Subcutaneous adipose tissue (tissue), 4 donors: ENCODE data around the gene LARP6. TPM values are rescaled to one million over a fixed set of nuclear protein-coding genes. Genes with fewer than 3 reads are reported as not detected.

Experiments
- CTCF ChIP-seq: fragments of 450-650 bp; IDR thresholded peaks from one replicate; pipeline ENCODE4 v1.5.1; 2016; ENCODE audit warnings: low read depth, mild to moderate bottlenecking, control low read depth, antibody characterized with exemption, moderate library complexity
- total RNA-seq, 4 donors: library from RNA; depleted of rRNA; stranded (reverse); fragments of >200 nt; gene quantifications; one replicate each; pipeline ENCODE4 v1.1.0, GENCODE V29; 2016

Gene LARP6
- total RNA-seq = 100 to 1,000 TPM in 1 of 4 donors, 10 to 100 TPM in 3; 42.9 to 139 (median 61.2) TPM

- TF ChIP-seq CTCF = no peak
Measured at GRCh38 chr15:70853973-70854665, at the start of gene LARP6. TSS of gene LARP6 (minus strand) at chr15:70854157. CDS start at chr15:70854088, 69 bp downstream.

- no peak for TF ChIP-seq CTCF
Measured at GRCh38 chr15:70902107-70902506, 48.1 kb upstream of the LARP6 start.

- no peak for TF ChIP-seq CTCF
Measured at GRCh38 chr15:70892912-70893560, 39.1 kb upstream of the LARP6 start.

DNA sequence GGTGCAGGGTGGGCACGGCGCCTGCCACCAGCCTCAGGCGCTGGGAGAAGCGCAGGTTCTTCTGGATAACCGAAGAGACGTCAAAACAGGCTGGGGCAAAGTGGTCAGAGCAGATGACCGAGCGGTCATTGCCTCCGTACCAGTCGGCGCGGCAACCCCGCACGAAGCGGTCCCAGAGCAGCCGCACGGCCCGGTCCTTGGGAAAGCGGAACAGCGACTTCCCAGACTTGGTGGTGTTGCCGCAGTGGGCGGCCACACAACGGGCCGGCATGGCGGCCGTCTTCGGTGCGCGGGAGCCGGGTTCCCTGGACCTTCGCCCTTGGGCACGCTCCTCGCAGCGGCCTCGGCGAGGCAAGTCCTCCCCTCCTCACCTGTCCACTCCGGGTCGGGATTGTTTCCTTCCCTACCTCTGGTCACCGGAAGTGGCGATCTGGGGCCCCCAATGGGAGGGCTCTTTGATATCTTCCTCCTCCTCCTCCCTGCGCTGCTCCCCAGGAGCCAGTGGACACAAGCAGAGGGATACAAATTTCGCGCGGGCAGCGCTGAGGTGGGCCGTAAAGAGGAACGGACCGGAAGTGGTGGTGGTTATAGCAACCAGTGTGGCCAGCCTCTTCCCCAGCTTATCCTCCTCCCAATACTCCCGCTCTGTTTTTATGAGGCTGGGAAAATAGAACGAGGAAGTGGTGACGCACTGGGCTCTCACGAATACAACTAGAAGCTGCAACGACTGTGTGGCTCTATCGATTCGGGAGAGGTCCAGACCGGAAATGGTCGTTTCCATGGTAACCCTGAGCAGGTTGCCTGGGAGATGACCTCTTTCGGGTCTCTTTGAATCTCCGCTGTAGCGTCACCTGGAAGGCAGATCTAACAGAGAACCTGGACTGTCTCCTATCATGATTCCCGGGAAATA lies 38.3 kb upstream of the LARP6 start, which contains the start of the genes LRRC49 and THAP10:
Gene LRRC49, plus strand, starts transcription at position 825 of the 910 bp plus-strand sequence. Its CDS starts 69 bp downstream, at position 894.
Gene THAP10, minus strand, starts transcription at position 432 of the 910 bp plus-strand sequence. Its CDS starts 161 bp downstream, at position 271.
- TF ChIP-seq CTCF = no peak

DNA sequence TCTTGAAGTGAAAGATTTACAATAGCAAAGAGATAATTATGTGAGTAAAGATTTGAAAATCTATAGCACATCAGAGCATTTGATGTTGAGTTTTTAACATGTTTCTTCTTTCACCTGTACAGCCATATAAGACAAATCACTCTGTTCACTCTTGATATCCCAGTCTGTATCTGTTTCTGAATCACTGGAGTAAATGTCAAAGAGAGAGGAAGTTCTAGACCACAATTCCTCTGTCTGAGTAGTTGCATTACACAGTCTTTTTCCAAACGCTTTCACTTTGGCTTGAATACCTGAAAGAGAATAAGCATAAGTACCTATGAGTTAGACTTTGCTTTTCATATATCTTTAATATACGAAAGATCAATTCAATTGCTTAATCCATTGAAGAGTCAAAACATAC lies 28.4 kb upstream of the LARP6 start:
- no peak for TF ChIP-seq CTCF

- no peak for TF ChIP-seq CTCF
Measured at GRCh38 chr15:70880781-70881180, 26.8 kb upstream of the LARP6 start.
